Mammary epithelial cell (primary cell): Measurements from ENCODE around the gene EXOC8.

Experiments used
- CTCF ChIP-seq, 2 donors: IDR thresholded peaks in 1 of 2; conservative IDR thresholded peaks in 1 of 2; 2 replicates each; pipeline ENCODE4 v1.5.1; 2011 to 2012; ENCODE audit warnings: inconsistent platforms in 2 of 2, low read length in 2 of 2, mild to moderate bottlenecking in 2 of 2, control low read depth in 1 of 2, low read depth in 1 of 2; ENCODE audit not compliant: insufficient read depth in 1 of 2; ENCODE audit errors: extremely low read depth in 1 of 2
- EZH2 ChIP-seq: IDR thresholded peaks from 2 replicates; pipeline ENCODE4 v1.6.1; 2012; ENCODE audit warnings: low read length, inconsistent platforms, borderline replicate concordance

DNA sequence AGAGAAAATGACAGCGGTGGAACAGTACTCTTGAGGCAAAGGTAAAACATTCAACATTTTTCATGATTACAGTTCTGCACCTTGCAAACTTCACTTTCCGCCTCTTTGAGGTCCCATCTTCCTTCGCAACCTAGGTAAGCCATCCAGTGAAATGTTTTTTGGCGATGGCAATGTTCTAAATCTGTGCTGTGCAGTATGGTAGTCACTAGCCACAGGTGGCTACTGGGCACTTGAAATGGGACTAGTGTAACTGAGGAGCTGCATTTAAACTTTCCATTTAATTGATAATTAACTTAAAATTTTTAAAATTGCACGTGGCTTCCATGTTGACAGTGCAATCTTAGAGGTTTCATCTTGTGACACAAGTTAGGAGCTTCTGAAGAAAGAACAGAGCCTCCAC, 13.0 kb downstream of the EXOC8 start:
- TF ChIP-seq CTCF (conservative IDR thresholded peaks at IDR 0.05 in 1 of 2, IDR thresholded peaks at IDR 0.05 in 1 of 2; ENCODE audit: extremely low read depth in 1 of 2, insufficient read depth in 1 of 2, low read depth in 1 of 2, low read length in 2 of 2) (no peak), EZH2 (no peak)
